Measurements from ENCODE around the gene IFI6. TPM values are rescaled to one million over a fixed set of nuclear protein-coding genes. Genes with fewer than 3 reads are reported as not detected.
"Not testable (repeated sequence)": the region's sequence is repeated elsewhere in the genome, so short reads cannot be mapped to it uniquely, and the experiment has no call there.

Gene IFI6
- total RNA-seq, 1 experiment from 2014 or later, result 19.4 TPM

DNA sequence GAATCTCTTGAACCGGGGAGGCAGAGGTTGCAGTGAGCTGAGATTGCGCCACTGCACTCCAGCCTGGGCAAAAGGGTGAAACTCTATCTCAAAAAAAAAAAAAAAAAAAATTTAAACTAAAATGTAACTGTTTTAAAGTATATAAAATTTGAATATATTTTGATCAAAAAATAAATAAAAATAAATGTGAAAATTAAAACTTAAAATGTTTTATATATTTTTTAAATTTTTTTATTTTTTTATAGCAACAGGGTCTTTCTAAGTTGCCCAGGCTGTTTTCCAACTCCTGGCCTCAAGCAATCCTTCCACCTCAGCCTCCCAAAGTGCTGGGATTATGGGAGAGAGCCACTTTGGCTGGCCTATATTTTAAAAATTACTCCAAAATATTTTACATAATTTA is 38.6 kb upstream of the IFI6 start:
- no peak for DNase-seq (ENCODE audit: low spot score)
- no TSS peak for BruUV-seq (replicated peaks)
- Histone ChIP-seq H3K27me3 (replicated peaks; ENCODE audit: insufficient read depth, low read depth, low read length, poor library complexity) (no peaks in the 10 kb centered on the region), H3K36me3 (ENCODE audit: insufficient read depth, low read length, poor library complexity, severe bottlenecking) (no peaks in the 10 kb centered on the region), H3K27ac (ENCODE audit: low read depth, low read length, poor library complexity, severe bottlenecking) (no peak overlapping the region), H3K9me3 (ENCODE audit: low read depth, low read length, poor library complexity, severe bottlenecking) (no peaks in the 10 kb centered on the region), H3K4me1 (ENCODE audit: insufficient read depth, low read length, poor library complexity, severe bottlenecking) (no peaks in the 10 kb centered on the region), H3K4me3 (ENCODE audit: low read depth, low read length, poor library complexity, severe bottlenecking) (no peak overlapping the region)
- no peak for TF ChIP-seq EZH2 (IDR thresholded peaks at IDR 0.05; ENCODE audit: borderline replicate concordance, low read depth, low read length, poor library complexity, severe bottlenecking)
- TF ChIP-seq, protein P1, sequence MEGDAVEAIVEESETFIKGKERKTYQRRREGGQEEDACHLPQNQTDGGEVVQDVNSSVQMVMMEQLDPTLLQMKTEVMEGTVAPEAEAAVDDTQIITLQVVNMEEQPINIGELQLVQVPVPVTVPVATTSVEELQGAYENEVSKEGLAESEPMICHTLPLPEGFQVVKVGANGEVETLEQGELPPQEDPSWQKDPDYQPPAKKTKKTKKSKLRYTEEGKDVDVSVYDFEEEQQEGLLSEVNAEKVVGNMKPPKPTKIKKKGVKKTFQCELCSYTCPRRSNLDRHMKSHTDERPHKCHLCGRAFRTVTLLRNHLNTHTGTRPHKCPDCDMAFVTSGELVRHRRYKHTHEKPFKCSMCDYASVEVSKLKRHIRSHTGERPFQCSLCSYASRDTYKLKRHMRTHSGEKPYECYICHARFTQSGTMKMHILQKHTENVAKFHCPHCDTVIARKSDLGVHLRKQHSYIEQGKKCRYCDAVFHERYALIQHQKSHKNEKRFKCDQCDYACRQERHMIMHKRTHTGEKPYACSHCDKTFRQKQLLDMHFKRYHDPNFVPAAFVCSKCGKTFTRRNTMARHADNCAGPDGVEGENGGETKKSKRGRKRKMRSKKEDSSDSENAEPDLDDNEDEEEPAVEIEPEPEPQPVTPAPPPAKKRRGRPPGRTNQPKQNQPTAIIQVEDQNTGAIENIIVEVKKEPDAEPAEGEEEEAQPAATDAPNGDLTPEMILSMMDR (conservative IDR thresholded peaks at IDR 0.05; ENCODE audit: low read depth, low read length), result no peak
- ChIA-PET POLR2A (ENCODE audit: low non-redundant PET) (no interaction called here), CTCF (no interaction called here)
- intact Hi-C loops (cut with micrococcal nuclease; ENCODE audit: unreplicated experiment), result no loop called here

DNA sequence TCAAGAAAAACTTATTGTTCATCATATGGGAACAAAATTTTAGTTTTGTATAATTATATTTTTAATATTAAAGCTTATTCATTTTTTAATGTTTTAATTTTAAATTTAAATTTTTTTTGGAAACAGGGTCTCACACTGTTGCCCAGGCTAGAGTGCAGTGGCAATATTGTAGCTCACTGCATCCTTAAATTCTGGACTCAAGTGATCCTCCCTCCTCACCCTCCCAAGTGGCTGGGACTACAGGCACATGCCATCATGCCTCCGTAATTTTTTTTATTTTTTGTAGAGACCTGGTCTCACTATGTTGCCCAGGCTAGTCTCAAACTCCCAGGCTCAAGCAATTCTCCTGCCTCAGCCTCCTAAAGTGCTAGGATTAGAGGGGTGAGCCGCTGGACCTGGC is 33.6 kb upstream of the IFI6 start:
- H3K4me1 ChIP-seq (ENCODE audit: insufficient read depth, low read length, poor library complexity, severe bottlenecking), result no peaks in the 10 kb centered on the region
- TF ChIP-seq, protein P1 (conservative IDR thresholded peaks at IDR 0.05; ENCODE audit: low read depth, low read length), result no peak
- TF ChIP-seq EZH2 (IDR thresholded peaks at IDR 0.05; ENCODE audit: borderline replicate concordance, low read depth, low read length, poor library complexity, severe bottlenecking), result no peak
- no peaks in the 10 kb centered on the region for H3K27me3 ChIP-seq (replicated peaks; ENCODE audit: insufficient read depth, low read depth, low read length, poor library complexity)
- POLR2A ChIA-PET (ENCODE audit: low non-redundant PET), result no interaction called here
- CTCF ChIA-PET, result interaction anchor here (0.6 kb wide), 1 partner anchor 310 kb away, joined by 4 read pairs; no protein-coding TSS in a partner anchor
- H3K36me3 ChIP-seq (ENCODE audit: insufficient read depth, low read length, poor library complexity, severe bottlenecking), result no peaks in the 10 kb centered on the region
- no TSS peak for BruUV-seq (replicated peaks)
- no peak for DNase-seq (ENCODE audit: low spot score)
- no peak overlapping the region for H3K27ac ChIP-seq (ENCODE audit: low read depth, low read length, poor library complexity, severe bottlenecking)
- H3K9me3 ChIP-seq (ENCODE audit: low read depth, low read length, poor library complexity, severe bottlenecking), result no peaks in the 10 kb centered on the region
- intact Hi-C loops (cut with micrococcal nuclease; ENCODE audit: unreplicated experiment), result no loop called here
- H3K4me3 ChIP-seq (ENCODE audit: low read depth, low read length, poor library complexity, severe bottlenecking), result no peak overlapping the region

DNA sequence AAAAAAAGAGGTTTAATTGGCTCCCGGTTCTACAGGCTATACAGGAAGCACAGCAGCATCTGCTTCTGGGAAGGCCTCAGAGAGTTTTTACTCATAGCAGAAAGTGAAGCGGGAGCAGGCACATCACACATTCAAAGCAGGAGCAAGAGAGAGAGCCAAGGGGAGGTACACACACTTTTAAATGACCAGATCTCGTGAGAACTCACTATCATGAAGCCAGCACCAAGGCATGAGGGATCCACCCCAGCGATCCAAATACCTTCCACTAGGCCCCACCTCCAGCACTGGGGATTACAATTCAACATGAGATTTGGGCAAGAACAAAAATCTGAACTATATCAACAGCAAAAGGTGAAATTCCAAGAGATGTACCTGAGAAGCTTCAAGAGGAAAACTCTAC is 33.0 kb upstream of the IFI6 start:
- Histone ChIP-seq H3K9me3 (ENCODE audit: low read depth, low read length, poor library complexity, severe bottlenecking) (no peaks in the 10 kb centered on the region), H3K27me3 (replicated peaks; ENCODE audit: insufficient read depth, low read depth, low read length, poor library complexity) (no peaks in the 10 kb centered on the region), H3K36me3 (ENCODE audit: insufficient read depth, low read length, poor library complexity, severe bottlenecking) (no peaks in the 10 kb centered on the region), H3K4me3 (ENCODE audit: low read depth, low read length, poor library complexity, severe bottlenecking) (no peak overlapping the region), H3K4me1 (ENCODE audit: insufficient read depth, low read length, poor library complexity, severe bottlenecking) (no peaks in the 10 kb centered on the region), H3K27ac (ENCODE audit: low read depth, low read length, poor library complexity, severe bottlenecking) (no peak overlapping the region)
- no peak for TF ChIP-seq EZH2 (IDR thresholded peaks at IDR 0.05; ENCODE audit: borderline replicate concordance, low read depth, low read length, poor library complexity, severe bottlenecking)
- TF ChIP-seq, protein P1 (conservative IDR thresholded peaks at IDR 0.05; ENCODE audit: low read depth, low read length), result no peak
- POLR2A ChIA-PET (ENCODE audit: low non-redundant PET), result no interaction called here
- no TSS peak for BruUV-seq (replicated peaks)
- CTCF ChIA-PET, result interaction anchor here (0.6 kb wide), 1 partner anchor 310 kb away, joined by 4 read pairs; no protein-coding TSS in a partner anchor
- no peak for DNase-seq (ENCODE audit: low spot score)
- intact Hi-C loops (cut with micrococcal nuclease; ENCODE audit: unreplicated experiment), result no loop called here

DNA sequence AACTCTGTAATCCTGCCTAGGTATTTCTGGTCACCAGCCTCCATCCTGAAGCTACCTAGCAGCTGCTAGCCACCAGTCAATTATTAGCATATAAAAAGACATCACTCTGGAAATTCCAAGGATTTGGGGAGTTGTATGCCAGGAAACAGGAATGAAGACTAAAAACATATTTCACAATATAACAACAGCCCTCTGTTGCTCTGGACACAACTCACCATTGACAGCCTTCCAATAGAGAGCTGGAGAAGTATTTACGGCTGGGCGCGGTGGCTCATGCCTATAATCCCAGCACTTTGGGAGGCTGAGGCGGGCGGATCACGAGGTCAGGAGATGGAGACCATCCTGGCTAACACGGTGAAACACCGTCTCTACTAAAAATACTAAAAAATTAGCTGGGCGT is 24.8 kb upstream of the IFI6 start:
- CTCF ChIA-PET; H3K4me1 ChIP-seq (ENCODE audit: insufficient read depth, low read length, poor library complexity, severe bottlenecking); DNase-seq (ENCODE audit: low spot score); POLR2A ChIA-PET (ENCODE audit: low non-redundant PET); intact Hi-C loops (cut with micrococcal nuclease; ENCODE audit: unreplicated experiment); H3K4me3 ChIP-seq (ENCODE audit: low read depth, low read length, poor library complexity, severe bottlenecking); H3K27me3 ChIP-seq (replicated peaks; ENCODE audit: insufficient read depth, low read depth, low read length, poor library complexity); H3K27ac ChIP-seq (ENCODE audit: low read depth, low read length, poor library complexity, severe bottlenecking); BruUV-seq (replicated peaks); H3K9me3 ChIP-seq (ENCODE audit: low read depth, low read length, poor library complexity, severe bottlenecking); H3K36me3 ChIP-seq (ENCODE audit: insufficient read depth, low read length, poor library complexity, severe bottlenecking): not testable (repeated sequence)
